ENCODE results near the gene SLC1A1.

DNA sequence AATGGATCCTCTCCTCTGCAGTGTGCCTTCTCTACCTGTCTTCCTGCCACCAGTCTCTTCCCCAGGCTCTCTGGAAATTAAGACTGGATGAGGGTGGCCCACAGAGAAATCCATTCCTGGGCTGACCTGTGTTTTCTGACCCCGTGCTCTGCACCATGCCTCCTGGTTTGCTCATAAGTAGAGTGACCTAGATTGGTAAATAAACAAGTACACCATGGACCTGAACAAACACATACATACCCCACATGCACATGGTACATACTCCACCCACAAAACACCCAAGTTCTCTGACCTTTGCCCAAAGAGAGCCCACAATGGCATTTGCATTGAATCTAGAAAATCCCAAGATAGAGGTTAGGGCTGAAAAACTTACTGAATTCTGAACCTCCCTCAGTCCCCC lies 94.4 kb downstream of the SLC1A1 start:
- TF ChIP-seq, protein P1, sequence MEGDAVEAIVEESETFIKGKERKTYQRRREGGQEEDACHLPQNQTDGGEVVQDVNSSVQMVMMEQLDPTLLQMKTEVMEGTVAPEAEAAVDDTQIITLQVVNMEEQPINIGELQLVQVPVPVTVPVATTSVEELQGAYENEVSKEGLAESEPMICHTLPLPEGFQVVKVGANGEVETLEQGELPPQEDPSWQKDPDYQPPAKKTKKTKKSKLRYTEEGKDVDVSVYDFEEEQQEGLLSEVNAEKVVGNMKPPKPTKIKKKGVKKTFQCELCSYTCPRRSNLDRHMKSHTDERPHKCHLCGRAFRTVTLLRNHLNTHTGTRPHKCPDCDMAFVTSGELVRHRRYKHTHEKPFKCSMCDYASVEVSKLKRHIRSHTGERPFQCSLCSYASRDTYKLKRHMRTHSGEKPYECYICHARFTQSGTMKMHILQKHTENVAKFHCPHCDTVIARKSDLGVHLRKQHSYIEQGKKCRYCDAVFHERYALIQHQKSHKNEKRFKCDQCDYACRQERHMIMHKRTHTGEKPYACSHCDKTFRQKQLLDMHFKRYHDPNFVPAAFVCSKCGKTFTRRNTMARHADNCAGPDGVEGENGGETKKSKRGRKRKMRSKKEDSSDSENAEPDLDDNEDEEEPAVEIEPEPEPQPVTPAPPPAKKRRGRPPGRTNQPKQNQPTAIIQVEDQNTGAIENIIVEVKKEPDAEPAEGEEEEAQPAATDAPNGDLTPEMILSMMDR (IDR thresholded peaks at IDR 0.05) = no peak
- no peak for TF ChIP-seq POLR2A (IDR thresholded peaks at IDR 0.05)

All from heart left ventricle (tissue), 13 donors.